Measurements from ENCODE around the gene GRID1. TPM values are rescaled to one million over a fixed set of nuclear protein-coding genes. Genes with fewer than 3 reads are reported as not detected.

Gene GRID1
- total RNA-seq, 1 experiment from 2014 or later, result 0.37 TPM

- POLR2A ChIA-PET, result no interaction called here
- Mint-ChIP-seq H3K4me3 (no peak overlapping the region), H3K36me3 (no peaks in the 10 kb centered on the region), H3K27ac (no peak overlapping the region), H3K27me3 (ENCODE audit: low read depth) (no peaks in the 10 kb centered on the region), H3K4me1 (no peaks in the 10 kb centered on the region), H3K9me3 (peaks cover under 1% of the 10 kb centered on the region; the same call in 1 of the 2 replicates)
- no peak for TF ChIP-seq E2F1 (CRISPR knock-in tag; IDR thresholded peaks at IDR 0.05)
- TF ChIP-seq HMGA2 (CRISPR knock-in tag; IDR thresholded peaks at IDR 0.05), result no peak
- no peak for TF ChIP-seq ZNF396 (CRISPR knock-in tag; IDR thresholded peaks at IDR 0.05; ENCODE audit: borderline replicate concordance)
- no peak for TF ChIP-seq NR1H2 (CRISPR knock-in tag; IDR thresholded peaks at IDR 0.05)
- TF ChIP-seq GTF2I (CRISPR knock-in tag; conservative IDR thresholded peaks at IDR 0.05), result no peak
- no peak for TF ChIP-seq ATF2 (CRISPR knock-in tag; IDR thresholded peaks at IDR 0.05; ENCODE audit: borderline replicate concordance, low read depth)
- TF ChIP-seq PRRX2 (CRISPR knock-in tag; IDR thresholded peaks at IDR 0.05), result no peak
- no peak for TF ChIP-seq MYBL2 (CRISPR knock-in tag; IDR thresholded peaks at IDR 0.05)
- TF ChIP-seq ZNF671 (CRISPR knock-in tag; IDR thresholded peaks at IDR 0.05), result no peak
- TF ChIP-seq TCF7 (CRISPR knock-in tag; IDR thresholded peaks at IDR 0.05; ENCODE audit: low read depth), result no peak
- no peak for TF ChIP-seq JAZF1 (CRISPR knock-in tag; IDR thresholded peaks at IDR 0.05)
- TF ChIP-seq OVOL2 (CRISPR knock-in tag; IDR thresholded peaks at IDR 0.05; ENCODE audit: borderline replicate concordance), result no peak
- TF ChIP-seq ESRRA (CRISPR knock-in tag; IDR thresholded peaks at IDR 0.05; ENCODE audit: borderline replicate concordance), result no peak
- DNase-seq (ENCODE audit: low spot score) (no peak), ATAC-seq (no peak)
- CTCF ChIA-PET, result no interaction called here
Measured at GRCh38 chr10:86113501-86113900, 253.1 kb downstream of the GRID1 start.

- no peak overlapping the region for H3K27ac Mint-ChIP-seq
- H3K4me1 Mint-ChIP-seq, result no peaks in the 10 kb centered on the region
- ChIA-PET POLR2A (no interaction called here), CTCF (interaction anchor here (1.5 kb wide), 1 partner anchor 13 kb away, joined by 3 read pairs; no protein-coding TSS in a partner anchor)
- H3K36me3 Mint-ChIP-seq, result no peaks in the 10 kb centered on the region
- no peaks in the 10 kb centered on the region for H3K9me3 Mint-ChIP-seq
- ATAC-seq (no peak), DNase-seq (ENCODE audit: low spot score) (no peak)
- TF ChIP-seq MLX (CRISPR knock-in tag; IDR thresholded peaks at IDR 0.05), result no peak
- H3K4me3 Mint-ChIP-seq, result no peak overlapping the region
- no peaks in the 10 kb centered on the region for H3K27me3 Mint-ChIP-seq (ENCODE audit: low read depth)
Measured at GRCh38 chr10:86113044-86113443, 253.6 kb downstream of the GRID1 start.

- DNase-seq (ENCODE audit: low spot score), result no peak
- Mint-ChIP-seq H3K27ac (no peak overlapping the region), H3K27me3 (ENCODE audit: low read depth) (no peaks in the 10 kb centered on the region), H3K9me3 (no peaks in the 10 kb centered on the region), H3K4me3 (no peak overlapping the region), H3K36me3 (no peaks in the 10 kb centered on the region), H3K4me1 (no peaks in the 10 kb centered on the region)
- ChIA-PET CTCF (interaction anchor here (1.5 kb wide), 1 partner anchor 12 kb away, joined by 3 read pairs; no protein-coding TSS in a partner anchor), POLR2A (no interaction called here)
- ATAC-seq, result no peak
- TF ChIP-seq EMX1 (CRISPR knock-in tag; IDR thresholded peaks at IDR 0.05) (no peak), ERG (CRISPR knock-in tag; IDR thresholded peaks at IDR 0.05) (no peak), ARID4B (CRISPR knock-in tag; IDR thresholded peaks at IDR 0.05; ENCODE audit: borderline replicate concordance) (no peak), GTF2I (CRISPR knock-in tag; conservative IDR thresholded peaks at IDR 0.05) (no peak)
Measured at GRCh38 chr10:86111902-86112545, 254.6 kb downstream of the GRID1 start.

Measured in WTC11 (cell line).